NCI-H82 treated with DMSO at 0.1 percent for 48 hours (cell line): Measurements from ENCODE around the gene PIK3R1.

Source experiments
- DNase-seq: peaks from one replicate; lab custom pipeline; 2025; ENCODE audit not compliant: unreplicated experiment; lab: John Stamatoyannopoulos, UW

PIK3R1 gene

GRCh38 chr5:68347536-68347935 is 132.0 kb downstream of the PIK3R1 start:
- DNase-seq = no peak

- DNase-seq = no peak
Observed at GRCh38 chr5:68348447-68349222, 133.1 kb downstream of the PIK3R1 start.

- no peak for DNase-seq
Observed at GRCh38 chr5:68350176-68350575, 134.6 kb downstream of the PIK3R1 start.
